GM19035 (cell line): ENCODE data around the gene HSD17B1.
"Not testable (repeated sequence)": the region's sequence is repeated elsewhere in the genome, so short reads cannot be mapped to it uniquely, and the experiment has no call there.

Experiments used
- ATAC-seq: cut with Tn5 transposase; IDR thresholded peaks from one replicate; pipeline ENCODE4 v1.9.1; 2021; ENCODE audit not compliant: unreplicated experiment

The HSD17B1 gene

GRCh38 chr17:42545755-42546505 is 6.8 kb upstream of the HSD17B1 start:
- not testable (repeated sequence) for ATAC-seq

GRCh38 chr17:42547001-42547461 is 5.7 kb upstream of the HSD17B1 start:
- no peak for ATAC-seq

GRCh38 chr17:42547698-42548069 is 5.0 kb upstream of the HSD17B1 start:
- no peak for ATAC-seq

DNA sequence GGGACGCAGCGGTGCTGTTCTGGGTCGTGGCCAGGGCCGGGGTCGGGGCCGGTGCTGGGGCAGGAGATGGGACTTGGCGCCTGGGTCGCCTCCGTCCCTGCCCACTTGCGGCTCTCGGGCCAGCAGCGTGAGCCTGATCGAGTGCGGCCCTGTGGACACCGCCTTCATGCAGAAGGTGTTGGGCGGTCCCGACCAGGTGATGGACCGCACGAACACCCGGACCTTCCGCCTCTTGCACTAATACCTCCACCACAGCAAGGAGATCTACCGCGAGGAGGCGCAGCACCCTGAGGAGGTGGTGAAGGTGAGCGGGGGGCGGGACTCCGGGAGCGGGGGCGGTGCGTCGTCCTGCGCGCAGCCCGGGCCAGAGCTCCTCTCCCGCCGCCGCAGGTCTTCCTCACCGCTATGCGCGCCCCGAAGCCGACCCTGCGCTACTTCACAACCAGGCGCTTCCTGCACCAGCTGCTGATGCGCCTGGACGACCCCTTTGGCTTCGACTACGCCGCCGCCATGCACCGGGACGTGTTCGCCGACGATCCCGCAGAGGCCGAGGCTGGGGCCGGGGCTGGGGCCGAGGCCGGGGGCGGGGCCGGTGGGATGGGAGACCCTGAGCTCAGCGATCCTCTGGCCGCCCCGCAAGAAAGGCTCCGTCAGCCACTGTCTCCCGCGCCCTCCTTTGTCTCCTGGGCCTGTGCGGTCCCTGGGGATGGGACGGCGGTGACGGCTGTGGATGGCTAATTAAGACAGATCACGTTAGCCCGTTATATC is 4.5 kb upstream of the HSD17B1 start:
- ATAC-seq = peak; percentile 78

DNA sequence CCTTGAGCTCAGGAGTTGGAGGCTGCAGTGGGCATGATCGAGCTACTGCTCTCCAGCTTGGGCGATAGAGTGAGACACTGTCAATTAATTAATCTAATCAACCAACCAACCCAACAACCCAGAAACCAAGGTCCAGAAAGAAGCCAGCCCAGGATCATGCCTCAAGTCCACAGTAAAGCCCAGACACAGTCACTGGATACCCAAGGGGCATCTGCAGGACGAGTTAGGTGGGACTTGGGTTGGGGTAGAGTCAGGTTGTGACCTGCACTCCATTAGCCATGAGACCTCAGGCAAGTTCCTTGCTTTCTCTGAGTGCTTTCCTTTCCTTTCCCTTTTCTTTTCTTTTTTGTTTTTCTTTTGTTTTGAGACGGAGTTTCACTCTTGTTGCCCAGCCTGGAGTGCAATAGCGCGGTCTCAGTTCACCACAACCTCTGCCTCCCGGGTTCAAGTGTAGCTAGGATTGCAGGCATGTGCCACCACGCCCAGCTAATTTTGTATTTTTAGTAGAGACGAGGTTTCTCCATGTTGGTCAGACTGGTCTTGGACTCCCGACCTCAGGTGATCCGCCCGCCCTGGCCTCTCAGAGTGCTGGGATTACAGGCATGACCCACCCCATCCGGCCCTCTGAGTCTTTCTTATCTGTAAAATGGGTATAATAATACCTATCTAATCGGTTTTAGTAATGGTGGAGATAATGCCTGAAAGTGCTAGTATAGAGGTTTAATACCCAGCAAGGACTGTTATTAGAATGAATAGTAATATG is 3.5 kb upstream of the HSD17B1 start:
- ATAC-seq = no peak

GRCh38 chr17:42553161-42553818 is 567 bp downstream of the HSD17B1 start:
- no peak for ATAC-seq

DNA sequence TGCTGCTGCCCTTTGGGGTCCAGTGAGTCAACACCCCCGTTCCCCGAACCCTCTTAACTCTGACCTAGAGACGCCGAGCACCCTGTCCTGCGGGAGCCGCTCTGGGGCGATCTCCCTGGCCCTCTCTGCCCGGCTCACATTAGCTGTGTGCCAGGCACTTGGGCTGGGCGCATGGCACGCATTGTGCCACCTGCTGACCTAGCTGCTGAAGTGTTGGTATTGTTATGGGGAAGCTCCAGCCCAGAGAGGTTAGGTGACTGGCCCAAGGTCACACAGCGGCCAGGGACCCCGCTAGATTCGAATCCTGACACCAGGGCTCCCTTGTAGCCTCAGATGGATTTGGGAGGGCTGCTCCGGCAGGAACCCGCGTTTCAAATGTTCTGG is 1.1 kb downstream of the HSD17B1 start:
- no peak for ATAC-seq

- ATAC-seq = peak; percentile 78
Measured at GRCh38 chr17:42554250-42555121, 1.8 kb downstream of the HSD17B1 start.

GRCh38 chr17:42555122-42555622 is 2.4 kb downstream of the HSD17B1 start:
- no peak for ATAC-seq

- not testable (repeated sequence) for ATAC-seq
Measured at GRCh38 chr17:42555961-42556617, 3.4 kb downstream of the HSD17B1 start.

- ATAC-seq = no peak
Measured at GRCh38 chr17:42559075-42559474, 6.4 kb downstream of the HSD17B1 start.

- no peak for ATAC-seq
Measured at GRCh38 chr17:42560246-42560645, 7.5 kb downstream of the HSD17B1 start.

DNA sequence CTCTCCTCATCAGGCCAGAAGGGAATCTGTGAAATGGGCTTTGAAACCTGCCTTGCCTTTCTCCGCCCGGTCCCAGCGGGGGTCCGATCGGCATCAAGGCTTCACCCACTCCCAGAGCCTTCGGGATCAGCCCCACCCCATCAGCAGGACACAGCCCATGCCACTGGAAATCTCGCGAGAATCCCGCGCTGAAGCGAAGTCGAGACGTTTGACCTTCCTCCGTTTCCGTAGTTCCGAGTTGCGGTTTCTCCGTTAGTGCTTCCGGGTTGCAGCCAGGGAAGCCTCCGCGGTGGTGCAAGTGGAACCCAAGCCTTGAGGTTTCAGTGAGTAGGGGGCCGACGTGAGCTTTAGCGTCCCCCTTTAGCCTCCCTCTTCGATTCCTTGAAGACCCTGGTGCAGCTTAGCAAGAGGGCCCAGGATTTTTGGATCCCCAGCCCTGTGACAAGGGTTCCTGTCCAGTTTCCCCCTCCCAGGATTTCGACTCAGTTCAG is 9.2 kb downstream of the HSD17B1 start, which contains the start of gene COASY:
COASY (plus strand) TSS at position 252 of the 491 bp plus-strand sequence. CDS start 475 bp downstream, outside the sequence.
- peak; percentile 63 for ATAC-seq

DNA sequence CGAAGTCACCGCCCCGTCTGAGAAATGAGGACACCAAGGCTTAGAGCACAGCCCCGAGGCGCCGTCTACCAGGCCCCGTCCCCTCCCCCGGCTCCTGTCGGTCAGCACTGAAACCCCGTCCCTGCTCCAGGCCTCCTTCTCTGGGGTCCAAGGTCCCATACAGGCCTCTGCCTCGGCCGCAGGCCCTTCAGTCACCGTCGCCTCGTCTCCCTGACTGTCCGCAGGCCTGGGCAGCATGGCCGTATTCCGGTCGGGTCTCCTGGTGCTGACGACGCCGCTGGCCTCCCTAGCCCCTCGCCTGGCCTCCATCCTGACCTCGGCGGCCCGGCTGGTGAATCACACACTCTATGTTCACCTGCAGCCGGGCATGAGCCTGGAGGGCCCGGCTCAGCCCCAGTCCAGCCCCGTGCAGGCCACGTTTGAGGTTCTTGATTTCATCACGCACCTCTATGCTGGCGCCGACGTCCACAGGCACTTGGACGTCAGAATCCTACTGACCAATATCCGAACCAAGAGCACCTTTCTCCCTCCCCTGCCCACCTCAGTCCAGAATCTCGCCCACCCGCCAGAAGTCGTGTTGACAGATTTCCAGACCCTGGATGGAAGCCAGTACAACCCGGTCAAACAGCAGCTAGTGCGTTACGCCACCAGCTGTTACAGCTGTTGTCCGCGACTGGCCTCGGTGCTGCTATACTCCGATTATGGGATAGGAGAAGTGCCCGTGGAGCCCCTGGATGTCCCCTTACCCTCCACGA is 9.8 kb downstream of the HSD17B1 start:
- ATAC-seq = no peak

GRCh38 chr17:42563143-42563509 is 10.4 kb downstream of the HSD17B1 start:
- ATAC-seq = no peak

- ATAC-seq = no peak
Measured at GRCh38 chr17:42563543-42563942, 10.8 kb downstream of the HSD17B1 start.

- ATAC-seq = no peak
Measured at GRCh38 chr17:42563950-42564349, 11.2 kb downstream of the HSD17B1 start.

DNA sequence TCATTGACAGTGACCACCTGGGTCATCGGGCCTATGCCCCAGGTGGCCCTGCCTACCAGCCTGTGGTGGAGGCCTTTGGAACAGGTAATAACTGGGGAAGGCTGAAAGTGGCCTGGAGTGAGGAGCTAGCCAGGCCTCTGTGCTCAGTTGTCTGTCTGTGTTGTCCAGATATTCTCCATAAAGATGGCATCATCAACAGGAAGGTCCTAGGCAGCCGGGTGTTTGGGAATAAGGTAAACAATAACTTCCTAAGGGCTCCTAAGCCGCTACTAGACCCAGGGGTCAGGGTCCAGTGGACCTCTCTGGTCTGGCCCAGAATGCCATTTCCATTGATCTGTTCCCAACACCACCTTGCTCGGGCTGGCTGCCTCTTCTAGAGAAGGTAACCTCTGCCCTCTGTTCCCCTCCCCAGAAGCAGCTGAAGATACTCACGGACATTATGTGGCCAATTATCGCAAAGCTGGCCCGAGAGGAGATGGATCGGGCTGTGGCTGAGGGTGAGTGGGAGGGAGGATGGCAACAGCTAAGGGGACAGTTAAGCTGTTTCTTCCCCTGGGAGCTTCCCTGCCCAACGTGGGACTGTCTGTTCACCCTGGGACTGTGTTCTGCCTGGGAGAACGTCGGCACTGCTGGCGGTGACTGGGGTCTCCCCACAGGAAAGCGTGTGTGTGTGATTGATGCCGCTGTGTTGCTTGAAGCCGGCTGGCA is 12.2 kb downstream of the HSD17B1 start:
- ATAC-seq = no peak
